GM19035 (cell line): ENCODE data around the gene TIAM1.
A peak's percentile ranks its signal among the peaks of the same experiment; 100 is the strongest.

ENCODE experiments used
- ATAC-seq: cut with Tn5 transposase; IDR thresholded peaks from one replicate; pipeline ENCODE4 v1.9.1; 2021; ENCODE audit not compliant: unreplicated experiment

The TIAM1 gene

GRCh38 chr21:31335957-31336738, 7.9 kb downstream of the TIAM1 start:
- no peak for ATAC-seq

DNA sequence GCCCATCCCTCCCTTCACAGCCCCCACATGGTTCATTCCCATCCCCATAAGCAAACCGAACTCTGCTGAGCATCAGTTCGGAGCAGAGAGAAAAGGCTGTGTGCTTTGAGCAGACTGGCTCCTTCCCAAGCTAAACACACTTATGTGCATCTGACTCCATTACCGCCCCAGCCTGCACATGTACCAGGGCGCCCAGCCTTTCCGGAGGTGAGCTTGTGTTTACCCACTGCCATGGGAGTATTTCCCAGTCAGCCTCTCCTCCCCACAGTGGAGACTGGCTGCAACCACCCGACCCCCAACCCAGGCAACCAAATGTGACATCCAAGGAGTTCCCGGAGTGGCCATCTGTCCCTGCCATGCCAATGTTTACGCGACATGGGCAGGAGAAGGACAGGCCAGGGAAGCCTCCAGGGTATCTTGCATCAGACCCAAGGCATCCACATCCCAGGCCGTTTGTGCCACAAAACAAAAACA, 9.4 kb downstream of the TIAM1 start:
- ATAC-seq, result no peak

GRCh38 chr21:31332525-31332924, 11.5 kb downstream of the TIAM1 start:
- ATAC-seq, result no peak

DNA sequence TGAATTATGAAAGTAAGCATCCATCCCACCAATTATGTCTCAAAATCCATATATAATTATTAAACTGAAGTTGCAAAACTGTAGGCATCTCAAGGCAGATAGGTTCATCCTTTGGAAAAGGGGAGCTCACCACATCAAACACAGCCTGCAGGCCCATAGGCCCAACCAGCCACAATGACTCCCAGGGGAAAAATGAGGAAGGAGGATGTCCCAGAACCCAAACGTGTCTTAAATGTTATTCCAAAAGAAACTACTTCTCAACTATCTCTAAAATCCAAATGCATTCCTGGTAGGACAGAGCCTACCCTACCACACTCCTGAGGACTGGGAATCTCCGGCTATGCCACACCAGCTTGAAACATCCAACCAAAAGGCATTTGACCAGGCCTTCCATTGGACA, 12.8 kb downstream of the TIAM1 start:
- ATAC-seq, result no peak

GRCh38 chr21:31330144-31330483, 13.9 kb downstream of the TIAM1 start:
- no peak for ATAC-seq

DNA sequence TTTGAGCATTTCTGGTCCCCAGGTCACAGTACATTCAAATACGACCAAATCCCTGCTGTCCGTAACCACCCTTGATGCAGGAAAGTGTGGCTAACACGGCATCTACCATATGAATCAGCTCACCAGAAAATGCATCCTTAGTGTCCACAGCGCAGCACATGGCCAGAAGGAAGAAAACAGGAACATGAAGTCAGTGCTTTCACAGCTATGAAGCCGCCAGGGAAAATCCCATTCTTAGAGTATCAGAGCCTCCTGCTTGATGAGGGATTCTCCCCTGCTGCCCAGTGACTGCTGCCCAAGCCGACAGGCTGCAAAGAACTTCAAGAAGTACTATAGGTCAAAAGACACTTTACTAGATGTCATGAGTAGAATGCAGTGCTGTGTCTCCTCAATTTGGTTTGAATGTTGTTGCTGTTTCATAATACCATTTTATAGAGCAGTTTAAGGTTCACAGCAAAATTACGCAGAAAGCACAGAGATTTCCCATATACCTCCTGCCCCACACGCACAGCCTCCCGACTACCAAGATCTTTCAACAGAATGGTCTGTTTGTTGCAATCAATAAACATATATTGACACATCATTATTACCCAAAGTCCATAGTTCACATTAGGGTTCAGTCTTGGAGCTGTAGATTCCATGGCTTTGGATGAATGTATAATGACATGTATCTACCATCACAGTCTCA, 14.5 kb downstream of the TIAM1 start:
- no peak for ATAC-seq

GRCh38 chr21:31326522-31327242, 17.4 kb downstream of the TIAM1 start:
- ATAC-seq, result peak; percentile 98

DNA sequence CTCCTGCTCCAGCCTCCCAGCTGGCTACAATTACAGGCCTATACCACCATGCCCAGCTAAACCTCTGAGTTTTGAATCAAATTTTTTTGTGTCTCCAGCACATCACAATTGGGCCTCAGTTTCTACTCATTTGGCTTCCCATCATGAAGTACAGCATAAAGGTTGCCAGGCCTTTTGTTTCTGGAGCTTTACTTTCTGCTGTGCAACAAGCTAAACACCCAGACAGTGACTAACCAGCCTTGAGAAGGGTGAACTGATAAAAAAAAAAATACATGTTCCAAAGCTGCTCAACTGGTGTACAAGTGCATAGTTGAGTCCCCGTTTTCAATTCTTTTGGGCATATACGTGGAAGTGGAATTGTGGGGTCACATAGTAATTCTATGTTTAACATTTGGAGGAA, 25.1 kb downstream of the TIAM1 start:
- no peak for ATAC-seq

DNA sequence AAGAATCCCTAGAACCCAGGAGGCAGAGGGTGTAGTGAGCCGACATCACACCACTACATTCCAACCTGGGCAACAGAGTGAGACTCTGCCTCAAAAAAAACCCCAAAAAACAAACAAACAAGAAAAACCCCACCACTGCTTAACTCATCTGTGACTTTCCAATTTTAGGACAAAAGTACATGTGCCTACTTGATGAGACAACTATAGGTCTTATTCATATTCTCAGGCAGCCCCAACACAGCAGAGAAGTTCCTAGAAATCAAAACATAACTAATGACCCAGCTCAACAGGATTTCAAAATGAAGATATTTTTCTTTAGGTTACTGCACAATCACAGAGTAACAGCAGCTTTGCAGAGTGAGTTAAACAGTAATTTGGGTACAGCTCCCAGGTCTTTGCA, 26.4 kb downstream of the TIAM1 start:
- ATAC-seq, result no peak

- ATAC-seq, result no peak
Observed at GRCh38 chr21:31316488-31317169, 27.4 kb downstream of the TIAM1 start.

GRCh38 chr21:31316072-31316471, 28.0 kb downstream of the TIAM1 start:
- no peak for ATAC-seq

DNA sequence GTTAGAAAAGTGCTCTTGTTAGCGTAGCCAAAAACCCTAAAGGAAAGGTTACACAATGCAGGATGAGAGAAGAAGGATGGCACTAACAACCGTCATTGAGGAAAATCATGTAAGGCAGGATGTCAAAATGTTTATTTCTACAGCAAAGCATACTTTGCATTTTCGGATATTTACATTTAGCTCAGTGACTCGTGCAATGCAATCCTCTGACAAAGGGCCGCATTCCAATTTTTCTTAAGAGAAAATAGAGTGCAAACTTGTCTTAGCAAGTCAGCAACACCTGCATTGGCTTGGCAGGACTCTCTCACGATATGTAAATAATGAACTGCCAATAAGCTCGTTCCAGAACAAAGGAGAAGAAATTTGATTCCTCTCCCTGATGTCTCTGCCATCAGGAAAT, 33.3 kb downstream of the TIAM1 start:
- no peak for ATAC-seq

DNA sequence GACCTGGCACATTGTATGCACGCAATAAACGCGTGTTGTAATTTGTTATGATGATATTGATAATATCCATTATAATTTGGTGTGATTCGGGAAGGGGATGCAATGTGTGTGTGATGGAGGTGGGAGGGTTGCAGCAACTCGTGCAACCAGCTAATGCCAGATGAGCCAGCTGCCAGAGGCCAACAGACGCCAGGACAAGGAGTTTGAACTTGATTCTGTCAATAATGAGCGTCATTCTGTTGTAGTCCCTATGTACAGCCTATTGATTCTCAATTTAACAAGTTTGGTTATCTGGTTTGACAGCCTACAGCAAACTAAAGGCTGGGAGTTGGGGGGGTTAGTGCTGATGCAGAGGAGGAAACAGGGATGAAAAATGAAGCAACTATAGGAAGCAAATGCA, 35.5 kb downstream of the TIAM1 start:
- no peak for ATAC-seq

- no peak for ATAC-seq
Observed at GRCh38 chr21:31305888-31306287, 38.2 kb downstream of the TIAM1 start.

GRCh38 chr21:31299291-31300147, 44.5 kb downstream of the TIAM1 start:
- peak; percentile 71 for ATAC-seq

DNA sequence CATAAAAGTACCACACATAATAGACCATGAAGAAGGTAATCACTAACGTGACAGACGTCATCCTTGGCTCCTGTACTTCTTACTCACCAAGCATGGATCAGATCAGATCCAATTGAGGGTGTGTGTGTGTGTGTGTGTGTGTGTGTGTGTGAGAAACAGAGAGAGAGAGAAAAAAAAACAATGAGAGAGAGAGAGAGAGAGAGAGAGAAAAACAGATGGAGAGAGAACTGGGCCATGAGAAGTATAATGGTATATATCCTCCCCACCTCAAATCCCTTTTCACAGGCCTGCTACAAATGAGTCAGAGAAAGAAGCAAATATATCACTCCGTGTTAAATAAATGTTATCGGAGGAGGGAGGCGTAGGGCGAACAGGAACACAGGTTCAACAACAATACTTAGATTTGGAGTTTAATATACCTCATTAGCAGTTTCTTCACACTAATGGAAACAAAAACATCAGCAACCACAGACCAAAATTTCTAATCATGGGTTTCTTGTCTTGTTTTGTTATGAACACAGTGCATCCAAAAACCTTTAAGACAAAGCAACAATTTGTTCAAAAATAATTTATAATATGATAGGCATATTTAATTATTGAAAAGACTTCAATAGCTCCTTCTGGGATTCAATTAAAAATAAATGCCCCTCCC, 45.3 kb downstream of the TIAM1 start:
- peak; percentile 39 for ATAC-seq

- ATAC-seq, result no peak
Observed at GRCh38 chr21:31297806-31298205, 46.3 kb downstream of the TIAM1 start.

- no peak for ATAC-seq
Observed at GRCh38 chr21:31295676-31296075, 48.4 kb downstream of the TIAM1 start.

GRCh38 chr21:31294691-31295090, 49.4 kb downstream of the TIAM1 start:
- no peak for ATAC-seq

GRCh38 chr21:31293986-31294385, 50.1 kb downstream of the TIAM1 start:
- ATAC-seq, result no peak
